ENCODE measurements around the gene RYR2.

- TF ChIP-seq GATA2 (CRISPR knock-in tag; IDR thresholded peaks at IDR 0.05) (no peak), SREBF1 (IDR thresholded peaks at IDR 0.05; ENCODE audit: borderline replicate concordance, low read depth, low read length) (no peak), NRF1 (conservative IDR thresholded peaks at IDR 0.05 in 1 of 2, IDR thresholded peaks at IDR 0.05 in 1 of 2) (no peak), SUPT5H (IDR thresholded peaks at IDR 0.05) (no peak), ZNF639 (CRISPR knock-in tag; conservative IDR thresholded peaks at IDR 0.05 in 1 of 2, IDR thresholded peaks at IDR 0.05 in 1 of 2) (no peak), TEAD4 (IDR thresholded peaks at IDR 0.05; ENCODE audit: low read length) (no peak), TEAD4 (CRISPR knock-in tag; IDR thresholded peaks at IDR 0.05; ENCODE audit: borderline replicate concordance) (no peak), SP1 (CRISPR knock-in tag; IDR thresholded peaks at IDR 0.05) (no peak), FOXJ3 (CRISPR knock-in tag; IDR thresholded peaks at IDR 0.05) (no peak), PHF21A (IDR thresholded peaks at IDR 0.05; ENCODE audit: borderline replicate concordance, low read depth) (no peak), ZNF224 (CRISPR knock-in tag; IDR thresholded peaks at IDR 0.05) (no peak), MLLT1 (IDR thresholded peaks at IDR 0.05) (no peak), YY1 (IDR thresholded peaks at IDR 0.05; ENCODE audit: borderline replicate concordance in 1 of 3, control insufficient read depth in 1 of 3, extremely low read depth in 1 of 3, insufficient read depth in 3 of 3, insufficient read length in 1 of 3, insufficient replicate concordance in 2 of 3, low read depth in 1 of 3, low read length in 2 of 3) (no peak), KDM1A (IDR thresholded peaks at IDR 0.05) (no peak)
- TF ChIP-seq, protein P1, sequence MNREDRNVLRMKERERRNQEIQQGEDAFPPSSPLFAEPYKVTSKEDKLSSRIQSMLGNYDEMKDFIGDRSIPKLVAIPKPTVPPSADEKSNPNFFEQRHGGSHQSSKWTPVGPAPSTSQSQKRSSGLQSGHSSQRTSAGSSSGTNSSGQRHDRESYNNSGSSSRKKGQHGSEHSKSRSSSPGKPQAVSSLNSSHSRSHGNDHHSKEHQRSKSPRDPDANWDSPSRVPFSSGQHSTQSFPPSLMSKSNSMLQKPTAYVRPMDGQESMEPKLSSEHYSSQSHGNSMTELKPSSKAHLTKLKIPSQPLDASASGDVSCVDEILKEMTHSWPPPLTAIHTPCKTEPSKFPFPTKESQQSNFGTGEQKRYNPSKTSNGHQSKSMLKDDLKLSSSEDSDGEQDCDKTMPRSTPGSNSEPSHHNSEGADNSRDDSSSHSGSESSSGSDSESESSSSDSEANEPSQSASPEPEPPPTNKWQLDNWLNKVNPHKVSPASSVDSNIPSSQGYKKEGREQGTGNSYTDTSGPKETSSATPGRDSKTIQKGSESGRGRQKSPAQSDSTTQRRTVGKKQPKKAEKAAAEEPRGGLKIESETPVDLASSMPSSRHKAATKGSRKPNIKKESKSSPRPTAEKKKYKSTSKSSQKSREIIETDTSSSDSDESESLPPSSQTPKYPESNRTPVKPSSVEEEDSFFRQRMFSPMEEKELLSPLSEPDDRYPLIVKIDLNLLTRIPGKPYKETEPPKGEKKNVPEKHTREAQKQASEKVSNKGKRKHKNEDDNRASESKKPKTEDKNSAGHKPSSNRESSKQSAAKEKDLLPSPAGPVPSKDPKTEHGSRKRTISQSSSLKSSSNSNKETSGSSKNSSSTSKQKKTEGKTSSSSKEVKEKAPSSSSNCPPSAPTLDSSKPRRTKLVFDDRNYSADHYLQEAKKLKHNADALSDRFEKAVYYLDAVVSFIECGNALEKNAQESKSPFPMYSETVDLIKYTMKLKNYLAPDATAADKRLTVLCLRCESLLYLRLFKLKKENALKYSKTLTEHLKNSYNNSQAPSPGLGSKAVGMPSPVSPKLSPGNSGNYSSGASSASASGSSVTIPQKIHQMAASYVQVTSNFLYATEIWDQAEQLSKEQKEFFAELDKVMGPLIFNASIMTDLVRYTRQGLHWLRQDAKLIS (CRISPR knock-in tag; IDR thresholded peaks at IDR 0.05), result no peak
Observed at GRCh38 chr1:237457573-237457972, 415.6 kb downstream of the RYR2 start.
